Hepatocyte (in vitro differentiated cells): ENCODE data around the gene COX4I1.

Experiments used
- EZH2 ChIP-seq: fragments of 200-600 bp; sonication (generic); IDR thresholded peaks from 2 replicates; pipeline ENCODE4 v1.6.1; 2016; ENCODE audit warnings: antibody characterized with exemption, mild to moderate bottlenecking, borderline replicate concordance
- TF ChIP-seq, protein P1 (sequence below): fragments of 200-600 bp; sonication (generic); IDR thresholded peaks from 2 replicates; pipeline ENCODE4 v1.5.1; 2016; ENCODE audit warnings: antibody characterized with exemption, mild to moderate bottlenecking; ENCODE audit not compliant: poor library complexity

DNA sequence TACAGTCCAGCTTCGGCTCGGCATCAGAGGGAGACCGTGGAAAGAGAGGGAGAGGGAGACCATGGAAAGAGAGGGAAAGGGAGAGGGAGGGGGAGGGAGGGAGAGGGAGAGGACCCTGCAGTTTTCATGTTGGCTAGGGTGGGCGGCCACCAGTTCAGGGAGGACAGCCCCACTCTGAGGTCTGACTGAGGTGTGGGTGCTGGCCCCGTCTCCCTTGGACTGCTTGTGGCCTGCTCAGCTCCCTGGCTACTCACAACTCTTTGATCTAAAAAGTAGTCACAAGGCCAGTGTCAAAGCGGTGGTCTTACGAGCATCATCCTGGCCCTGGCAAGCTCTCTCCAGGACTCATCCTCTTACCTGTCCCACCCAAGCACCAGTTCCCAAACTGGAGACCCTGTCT is 9.4 kb downstream of the COX4I1 start:
- TF ChIP-seq, protein P1, sequence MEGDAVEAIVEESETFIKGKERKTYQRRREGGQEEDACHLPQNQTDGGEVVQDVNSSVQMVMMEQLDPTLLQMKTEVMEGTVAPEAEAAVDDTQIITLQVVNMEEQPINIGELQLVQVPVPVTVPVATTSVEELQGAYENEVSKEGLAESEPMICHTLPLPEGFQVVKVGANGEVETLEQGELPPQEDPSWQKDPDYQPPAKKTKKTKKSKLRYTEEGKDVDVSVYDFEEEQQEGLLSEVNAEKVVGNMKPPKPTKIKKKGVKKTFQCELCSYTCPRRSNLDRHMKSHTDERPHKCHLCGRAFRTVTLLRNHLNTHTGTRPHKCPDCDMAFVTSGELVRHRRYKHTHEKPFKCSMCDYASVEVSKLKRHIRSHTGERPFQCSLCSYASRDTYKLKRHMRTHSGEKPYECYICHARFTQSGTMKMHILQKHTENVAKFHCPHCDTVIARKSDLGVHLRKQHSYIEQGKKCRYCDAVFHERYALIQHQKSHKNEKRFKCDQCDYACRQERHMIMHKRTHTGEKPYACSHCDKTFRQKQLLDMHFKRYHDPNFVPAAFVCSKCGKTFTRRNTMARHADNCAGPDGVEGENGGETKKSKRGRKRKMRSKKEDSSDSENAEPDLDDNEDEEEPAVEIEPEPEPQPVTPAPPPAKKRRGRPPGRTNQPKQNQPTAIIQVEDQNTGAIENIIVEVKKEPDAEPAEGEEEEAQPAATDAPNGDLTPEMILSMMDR: no peak
- TF ChIP-seq EZH2: no peak
